ENCODE measurements around the gene ADSS1. TPM values are rescaled to one million over a fixed set of nuclear protein-coding genes. Genes with fewer than 3 reads are reported as not detected.

The ADSS1 gene
- total RNA-seq, 1 experiment from 2014 or later: 0.52 TPM

GRCh38 chr14:104734601-104734990 is 10.6 kb downstream of the ADSS1 start:
- DNase-seq (ENCODE audit: low spot score): no peak
- Histone ChIP-seq H3K36me3 (ENCODE audit: insufficient read depth, low read length, poor library complexity, severe bottlenecking) (no peaks in the 10 kb centered on the region), H3K4me3 (ENCODE audit: low read depth, low read length, poor library complexity, severe bottlenecking) (no peak overlapping the region), H3K27me3 (replicated peaks; ENCODE audit: insufficient read depth, low read depth, low read length, poor library complexity) (no peaks in the 10 kb centered on the region), H3K4me1 (ENCODE audit: insufficient read depth, low read length, poor library complexity, severe bottlenecking) (no peaks in the 10 kb centered on the region), H3K27ac (ENCODE audit: low read depth, low read length, poor library complexity, severe bottlenecking) (no peak overlapping the region), H3K9me3 (ENCODE audit: low read depth, low read length, poor library complexity, severe bottlenecking) (no peaks in the 10 kb centered on the region)
- intact Hi-C loops (cut with micrococcal nuclease; ENCODE audit: unreplicated experiment): no loop called here
- no TSS peak for BruUV-seq (replicated peaks)
- POLR2A ChIA-PET (ENCODE audit: low non-redundant PET): no interaction called here
- CTCF ChIA-PET: no interaction called here
- TF ChIP-seq, protein P1, sequence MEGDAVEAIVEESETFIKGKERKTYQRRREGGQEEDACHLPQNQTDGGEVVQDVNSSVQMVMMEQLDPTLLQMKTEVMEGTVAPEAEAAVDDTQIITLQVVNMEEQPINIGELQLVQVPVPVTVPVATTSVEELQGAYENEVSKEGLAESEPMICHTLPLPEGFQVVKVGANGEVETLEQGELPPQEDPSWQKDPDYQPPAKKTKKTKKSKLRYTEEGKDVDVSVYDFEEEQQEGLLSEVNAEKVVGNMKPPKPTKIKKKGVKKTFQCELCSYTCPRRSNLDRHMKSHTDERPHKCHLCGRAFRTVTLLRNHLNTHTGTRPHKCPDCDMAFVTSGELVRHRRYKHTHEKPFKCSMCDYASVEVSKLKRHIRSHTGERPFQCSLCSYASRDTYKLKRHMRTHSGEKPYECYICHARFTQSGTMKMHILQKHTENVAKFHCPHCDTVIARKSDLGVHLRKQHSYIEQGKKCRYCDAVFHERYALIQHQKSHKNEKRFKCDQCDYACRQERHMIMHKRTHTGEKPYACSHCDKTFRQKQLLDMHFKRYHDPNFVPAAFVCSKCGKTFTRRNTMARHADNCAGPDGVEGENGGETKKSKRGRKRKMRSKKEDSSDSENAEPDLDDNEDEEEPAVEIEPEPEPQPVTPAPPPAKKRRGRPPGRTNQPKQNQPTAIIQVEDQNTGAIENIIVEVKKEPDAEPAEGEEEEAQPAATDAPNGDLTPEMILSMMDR (conservative IDR thresholded peaks at IDR 0.05; ENCODE audit: low read depth, low read length): no peak
- TF ChIP-seq EZH2 (IDR thresholded peaks at IDR 0.05; ENCODE audit: borderline replicate concordance, low read depth, low read length, poor library complexity, severe bottlenecking): no peak

DNA sequence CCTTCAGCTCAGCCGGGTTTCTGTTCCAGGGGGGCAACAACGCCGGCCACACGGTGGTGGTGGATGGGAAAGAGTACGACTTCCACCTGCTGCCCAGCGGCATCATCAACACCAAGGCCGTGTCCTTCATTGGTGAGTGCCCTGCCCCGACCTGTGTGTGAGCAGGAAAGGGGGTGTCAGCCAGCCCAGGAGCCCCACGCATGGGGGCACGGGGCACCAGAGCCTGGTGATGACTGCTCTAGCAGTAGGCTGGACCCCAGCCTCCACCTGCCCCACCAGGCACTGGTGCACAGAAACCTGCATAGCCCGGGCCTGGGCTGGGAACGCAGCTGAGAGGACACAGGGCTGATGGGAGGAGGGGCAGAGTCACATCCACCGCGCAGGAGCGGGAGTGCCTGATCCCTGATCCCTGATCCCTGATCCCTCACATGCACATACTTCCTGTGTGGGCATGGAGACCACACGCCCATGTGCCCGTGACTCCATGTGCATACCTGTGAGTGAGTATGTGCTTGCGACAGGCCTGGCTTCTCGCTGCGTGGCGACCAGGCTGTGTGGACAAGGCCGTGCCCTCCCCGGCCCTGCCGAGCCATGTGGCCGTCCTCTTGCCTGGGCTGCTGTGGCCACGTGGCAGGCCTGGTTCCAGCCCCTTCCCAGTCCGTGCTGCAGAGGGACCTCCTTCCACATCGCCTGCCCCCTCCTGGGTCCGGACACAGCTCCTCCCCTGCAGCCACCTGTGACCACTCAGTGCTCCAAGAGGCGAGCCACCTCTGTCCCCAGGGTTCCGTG is 11.2 kb downstream of the ADSS1 start:
- no peaks in the 10 kb centered on the region for H3K36me3 ChIP-seq (ENCODE audit: insufficient read depth, low read length, poor library complexity, severe bottlenecking)
- CTCF ChIA-PET: no interaction called here
- TF ChIP-seq EZH2 (IDR thresholded peaks at IDR 0.05; ENCODE audit: borderline replicate concordance, low read depth, low read length, poor library complexity, severe bottlenecking): no peak
- TF ChIP-seq, protein P1 (conservative IDR thresholded peaks at IDR 0.05; ENCODE audit: low read depth, low read length): no peak
- H3K27me3 ChIP-seq (replicated peaks; ENCODE audit: insufficient read depth, low read depth, low read length, poor library complexity): no peaks in the 10 kb centered on the region
- no peaks in the 10 kb centered on the region for H3K4me1 ChIP-seq (ENCODE audit: insufficient read depth, low read length, poor library complexity, severe bottlenecking)
- intact Hi-C loops (cut with micrococcal nuclease; ENCODE audit: unreplicated experiment): no loop called here
- no TSS peak for BruUV-seq (replicated peaks)
- no peak overlapping the region for H3K27ac ChIP-seq (ENCODE audit: low read depth, low read length, poor library complexity, severe bottlenecking)
- POLR2A ChIA-PET (ENCODE audit: low non-redundant PET): no interaction called here
- DNase-seq (ENCODE audit: low spot score): no peak
- no peaks in the 10 kb centered on the region for H3K9me3 ChIP-seq (ENCODE audit: low read depth, low read length, poor library complexity, severe bottlenecking)
- no peak overlapping the region for H3K4me3 ChIP-seq (ENCODE audit: low read depth, low read length, poor library complexity, severe bottlenecking)

- Histone ChIP-seq H3K4me1 (ENCODE audit: insufficient read depth, low read length, poor library complexity, severe bottlenecking) (no peaks in the 10 kb centered on the region), H3K9me3 (ENCODE audit: low read depth, low read length, poor library complexity, severe bottlenecking) (no peaks in the 10 kb centered on the region), H3K27me3 (replicated peaks; ENCODE audit: insufficient read depth, low read depth, low read length, poor library complexity) (no peaks in the 10 kb centered on the region), H3K27ac (ENCODE audit: low read depth, low read length, poor library complexity, severe bottlenecking) (no peak overlapping the region), H3K36me3 (ENCODE audit: insufficient read depth, low read length, poor library complexity, severe bottlenecking) (no peaks in the 10 kb centered on the region), H3K4me3 (ENCODE audit: low read depth, low read length, poor library complexity, severe bottlenecking) (no peak overlapping the region)
- POLR2A ChIA-PET (ENCODE audit: low non-redundant PET): no interaction called here
- CTCF ChIA-PET: no interaction called here
- DNase-seq (ENCODE audit: low spot score): no peak
- no TSS peak for BruUV-seq (replicated peaks)
- no peak for TF ChIP-seq EZH2 (IDR thresholded peaks at IDR 0.05; ENCODE audit: borderline replicate concordance, low read depth, low read length, poor library complexity, severe bottlenecking)
- TF ChIP-seq, protein P1 (conservative IDR thresholded peaks at IDR 0.05; ENCODE audit: low read depth, low read length): no peak
- intact Hi-C loops (cut with micrococcal nuclease; ENCODE audit: unreplicated experiment): no loop called here
These were observed 12.0 kb downstream of the ADSS1 start for GRCh38 chr14:104735830-104736642.
